Urothelium cell line (cell line): ENCODE data around the gene RGS3.
A peak's percentile ranks its signal among the peaks of the same experiment; 100 is the strongest.
"Not testable (repeated sequence)": the region's sequence is repeated elsewhere in the genome, so short reads cannot be mapped to it uniquely, and the experiment has no call there.

Source experiments
- DNase-seq: peaks from one replicate; pipeline ENCODE4 v3.0.0; 2011; ENCODE audit warnings: low spot score, mixed read lengths
- FAIRE-seq: peaks from 2 replicates; lab custom pipeline; 2011; peaks lifted over from hg19 to GRCh38; lab: Jason Lieb, UNC

The RGS3 gene

DNA sequence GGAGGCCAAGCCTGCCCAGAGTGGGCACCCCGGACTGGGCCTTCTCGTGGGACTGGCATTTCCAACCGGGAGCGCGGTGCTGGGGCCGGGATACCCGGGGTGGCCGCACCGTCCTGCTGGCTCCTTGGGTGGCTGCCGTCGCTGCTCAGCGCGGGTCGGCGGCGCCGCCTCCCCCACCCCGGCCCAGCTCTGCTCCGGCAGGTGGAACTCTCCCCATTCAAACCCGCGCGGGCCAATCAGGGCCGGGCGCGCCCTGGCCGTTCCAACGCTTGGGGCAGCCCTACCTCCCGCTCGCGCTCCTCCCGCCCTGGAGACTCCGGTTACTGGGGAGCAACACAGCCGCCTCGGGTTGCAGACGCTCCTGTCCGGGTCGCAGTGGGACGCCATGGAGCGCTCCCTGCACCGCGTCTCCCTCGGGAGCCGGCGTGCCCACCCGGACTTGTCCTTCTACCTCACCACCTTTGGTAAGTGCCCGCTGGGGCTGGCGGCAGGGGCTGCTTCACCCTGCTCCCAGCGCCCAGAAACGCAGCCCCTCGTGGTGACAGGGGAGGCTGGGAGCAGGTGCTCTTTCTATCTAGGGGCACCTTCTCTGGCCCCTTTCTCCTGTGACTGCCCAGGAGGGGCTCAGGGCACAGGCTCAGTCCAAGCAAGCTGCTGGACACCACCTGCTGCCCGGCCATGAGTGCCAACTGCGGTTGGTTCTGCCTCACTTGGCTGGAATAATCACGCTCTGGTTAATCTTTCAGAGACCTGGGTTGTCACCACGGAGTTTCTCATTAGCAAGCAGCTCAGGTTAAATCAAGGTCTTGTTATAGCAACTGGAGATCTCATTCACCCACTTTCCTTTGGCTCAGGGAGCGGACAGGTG is at the start of gene RGS3:
Gene RGS3 (plus strand): TSS at position 310 of the 868 bp plus-strand sequence. CDS start 76 bp downstream, at position 386.
- FAIRE-seq (no peak), DNase-seq (peak; percentile 57)

DNA sequence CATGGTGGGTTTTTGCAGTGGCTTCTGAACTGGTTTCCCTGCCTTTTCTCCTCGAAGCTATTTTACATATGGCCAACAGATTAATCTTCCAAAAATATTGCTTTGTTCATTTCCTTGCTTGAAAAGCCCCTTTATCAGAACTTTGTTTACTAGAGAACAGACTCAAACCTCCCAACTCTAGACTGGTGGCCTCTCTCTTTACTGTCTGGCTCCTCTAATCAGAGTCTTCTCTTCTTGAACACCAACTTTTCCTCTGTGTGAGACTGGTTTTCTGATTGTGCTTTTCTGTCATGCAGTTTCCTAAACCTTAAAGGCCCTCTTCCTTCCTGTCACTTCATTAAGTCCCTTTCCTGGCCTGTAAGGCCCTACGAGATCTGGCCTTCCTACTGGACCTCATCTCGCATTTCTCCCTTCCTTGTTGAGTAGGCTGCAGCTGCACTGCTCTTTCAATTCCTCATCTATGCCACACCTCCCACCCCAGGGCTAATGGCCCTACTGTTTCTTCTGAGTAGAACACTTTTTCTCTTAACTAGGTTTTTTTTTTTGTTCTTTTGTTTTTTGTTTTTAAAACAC is 47.3 kb upstream of the RGS3 start:
- FAIRE-seq: no peak
- no peak for DNase-seq

DNA sequence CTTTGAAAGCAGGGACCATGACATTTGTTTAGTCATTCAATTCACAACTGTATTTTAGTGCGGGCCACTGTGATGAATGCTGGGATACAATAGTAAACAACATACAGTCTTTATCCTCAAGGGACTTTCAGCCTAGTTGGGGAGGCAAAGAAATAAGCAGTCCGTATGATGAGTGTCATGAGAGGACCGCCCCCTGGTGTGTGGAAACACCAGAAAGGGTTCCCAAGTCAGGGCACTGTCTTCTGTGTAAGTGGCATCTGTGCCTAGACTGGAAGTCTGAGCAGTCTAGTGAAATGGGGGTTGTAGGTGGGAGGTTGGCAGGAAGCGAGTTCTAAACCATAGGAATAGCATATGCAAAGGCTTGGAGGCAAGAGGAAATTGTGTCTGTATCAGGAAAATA is 46.2 kb upstream of the RGS3 start:
- DNase-seq (no peak), FAIRE-seq (no peak)

DNA sequence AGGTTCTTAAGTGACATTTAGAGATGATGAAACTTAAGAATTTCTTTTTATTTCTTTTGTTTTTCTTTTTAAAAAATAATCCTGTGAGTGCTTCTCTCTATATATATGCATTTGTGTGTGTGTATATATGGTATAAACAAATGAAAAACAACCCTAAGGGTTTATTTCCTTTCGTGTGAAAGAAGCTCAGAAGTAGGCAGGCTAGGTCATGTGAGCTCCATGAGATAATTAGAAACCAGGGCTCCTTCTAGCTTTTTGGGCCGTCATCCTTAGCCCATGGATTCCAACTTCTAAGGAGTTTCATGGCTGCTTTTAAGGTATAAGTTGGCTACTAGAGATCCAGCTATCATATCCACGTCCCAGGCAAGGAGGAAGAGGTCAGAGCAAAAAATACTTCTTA is 41.8 kb upstream of the RGS3 start:
- DNase-seq (no peak), FAIRE-seq (no peak)

DNA sequence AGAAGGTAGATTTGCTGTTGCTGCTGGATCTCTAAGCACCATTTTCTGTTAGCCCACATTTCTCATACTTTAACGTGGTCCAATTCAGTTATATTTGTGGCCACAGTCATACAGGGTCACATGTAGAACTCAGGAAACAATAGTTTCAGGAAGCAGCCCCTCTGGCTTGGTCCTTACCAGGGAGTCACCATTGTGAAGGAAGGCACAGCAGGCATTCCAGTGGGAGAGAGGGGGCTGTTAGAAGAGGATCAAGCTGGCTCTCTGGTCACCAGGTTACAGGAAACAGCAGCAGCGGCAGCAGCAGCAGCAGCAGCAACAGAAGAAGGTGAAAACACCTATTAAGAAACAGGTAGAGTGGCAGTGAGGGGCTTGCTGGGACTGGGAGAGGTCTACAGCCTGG is 38.5 kb upstream of the RGS3 start:
- FAIRE-seq: no peak
- DNase-seq: no peak

DNA sequence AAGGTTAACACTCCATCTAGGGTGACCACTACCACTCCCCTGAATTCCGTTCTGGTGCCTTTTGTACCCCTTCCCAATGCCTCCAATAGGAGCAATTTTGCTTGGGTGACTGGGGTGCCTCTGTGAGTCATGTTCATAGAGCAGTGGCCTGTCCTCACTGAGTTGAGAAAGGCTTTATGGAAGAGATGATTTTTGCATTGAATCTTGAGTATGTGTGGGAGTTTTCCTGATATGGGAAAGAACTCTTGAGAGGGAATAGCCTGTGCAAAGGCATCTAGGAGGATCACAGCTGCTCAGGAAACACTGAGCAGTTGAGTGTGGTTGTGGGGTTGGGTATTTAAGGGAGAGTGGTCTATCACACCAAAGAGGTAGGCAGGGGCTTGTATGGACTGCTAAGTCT is 36.8 kb upstream of the RGS3 start:
- FAIRE-seq (no peak), DNase-seq (no peak)

DNA sequence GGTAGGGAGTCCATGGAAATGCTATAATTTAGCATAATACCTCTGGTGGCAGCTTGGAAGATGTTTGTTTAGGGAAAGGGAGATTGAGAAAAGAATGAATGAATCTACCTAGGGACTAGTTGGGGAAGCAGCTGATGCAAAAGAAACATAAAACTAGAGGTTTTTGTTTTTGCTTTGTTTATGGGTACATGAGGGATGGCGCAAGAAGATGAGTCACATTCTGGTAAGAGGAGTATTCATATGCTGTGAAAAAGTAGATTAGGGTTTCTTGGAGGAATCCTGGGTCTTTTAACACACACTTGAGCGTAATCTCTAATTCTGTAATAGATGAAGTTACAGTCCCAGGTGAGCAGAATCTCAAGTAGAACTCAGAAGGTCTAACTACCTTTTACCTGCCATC is 35.9 kb upstream of the RGS3 start:
- no peak for FAIRE-seq
- no peak for DNase-seq

DNA sequence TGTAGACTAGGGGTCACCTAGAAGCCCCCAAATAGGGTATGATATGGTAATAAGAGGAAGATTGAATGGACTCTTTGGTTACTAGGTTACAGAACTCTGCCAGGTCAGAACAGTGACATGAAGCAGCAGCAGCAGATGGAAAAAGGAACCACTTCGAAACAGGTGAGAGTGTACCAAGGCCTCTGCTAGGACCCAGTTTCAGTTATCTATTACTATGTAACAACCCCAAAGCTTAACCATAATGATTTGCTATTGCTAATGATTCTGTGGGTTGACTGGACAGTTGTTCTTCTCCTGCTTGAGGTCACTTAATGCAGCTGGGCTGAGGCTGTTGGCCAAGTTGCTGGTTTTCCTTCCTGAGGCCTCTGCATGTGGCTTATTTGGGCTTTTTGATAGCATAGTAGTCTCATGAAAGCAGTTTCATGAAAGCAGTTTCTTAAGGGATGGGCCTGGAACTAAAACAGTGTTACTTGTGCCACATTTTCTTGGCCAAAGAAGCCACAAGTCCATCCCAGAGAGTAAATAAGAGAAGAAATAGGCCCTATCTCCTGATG is 35.4 kb upstream of the RGS3 start:
- no peak for DNase-seq
- FAIRE-seq: no peak

DNA sequence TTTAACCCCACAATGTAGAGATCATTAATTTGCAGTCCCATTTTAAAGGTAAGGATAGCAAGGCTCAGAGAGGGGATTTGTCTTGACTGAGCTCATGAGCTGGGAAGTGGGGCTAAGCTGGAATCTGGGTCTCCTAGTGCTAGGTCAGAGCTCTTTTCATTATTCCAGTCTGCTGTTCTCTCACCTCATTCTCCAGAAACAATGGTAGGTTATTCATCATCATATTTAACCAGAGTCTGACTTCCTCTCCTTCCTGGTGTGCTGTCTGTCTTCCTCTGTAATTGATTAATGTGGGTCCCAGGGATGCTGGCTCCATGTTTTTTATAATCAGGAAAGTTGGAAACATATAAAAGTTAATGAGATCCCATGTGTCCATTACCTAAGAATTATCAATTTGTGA is 32.3 kb upstream of the RGS3 start:
- DNase-seq (no peak), FAIRE-seq (no peak)

DNA sequence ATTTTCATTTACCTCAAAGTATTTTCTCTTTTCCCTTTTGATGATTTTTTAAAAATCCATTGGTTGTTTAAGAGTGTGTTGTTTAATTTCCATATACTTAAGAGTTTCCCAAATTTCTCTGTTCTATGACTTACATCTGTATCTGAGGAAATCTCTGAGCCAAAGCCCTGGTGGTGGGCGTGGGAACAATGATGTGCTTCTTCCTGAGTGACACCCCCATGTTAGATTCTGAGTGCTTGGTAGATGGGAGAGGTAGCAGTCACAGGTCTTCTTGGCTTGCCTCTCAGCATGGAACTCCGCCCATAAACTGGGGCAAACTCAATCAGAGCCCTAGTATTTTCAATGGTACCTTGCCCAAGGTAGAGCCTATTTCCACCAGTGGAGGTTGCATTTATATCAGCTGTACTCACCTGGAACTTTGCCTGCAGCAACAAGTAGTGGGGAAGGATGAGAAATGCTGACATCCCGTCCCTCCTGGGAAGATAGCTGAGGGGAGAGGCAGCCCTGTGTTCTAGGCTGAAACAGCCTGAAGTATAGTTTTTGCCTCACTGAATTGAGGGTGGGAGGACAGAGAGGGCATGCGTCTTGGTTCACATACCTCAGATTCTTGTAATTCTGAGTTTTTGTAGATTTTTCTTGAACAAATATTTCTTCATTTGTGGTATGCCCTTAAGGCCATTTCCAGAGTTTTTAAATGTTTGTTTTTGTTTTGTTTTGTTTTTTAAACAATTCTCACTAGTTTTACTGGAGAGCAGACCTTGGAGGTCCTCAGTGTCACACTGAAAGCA is 26.6 kb upstream of the RGS3 start:
- DNase-seq (no peak), FAIRE-seq (no peak)

DNA sequence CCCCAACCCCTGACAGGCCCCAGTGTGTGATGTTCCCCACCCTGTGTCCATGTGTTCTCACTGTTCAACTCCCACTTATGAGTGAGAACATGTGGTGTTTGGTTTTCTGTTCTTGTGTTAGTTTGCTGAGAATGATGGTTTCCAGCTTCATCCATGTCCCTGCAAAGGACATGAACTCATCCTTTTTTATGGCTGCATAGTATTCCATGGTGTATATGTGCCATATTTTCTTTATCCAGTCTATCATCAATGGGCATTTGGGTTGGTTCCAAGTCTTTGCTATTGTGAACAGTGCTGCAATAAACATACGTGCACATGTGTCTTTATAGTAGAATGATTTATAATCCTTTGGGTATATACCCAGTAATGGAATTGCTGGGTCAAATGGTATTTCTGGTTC is 25.8 kb upstream of the RGS3 start:
- DNase-seq, FAIRE-seq: not testable (repeated sequence)

DNA sequence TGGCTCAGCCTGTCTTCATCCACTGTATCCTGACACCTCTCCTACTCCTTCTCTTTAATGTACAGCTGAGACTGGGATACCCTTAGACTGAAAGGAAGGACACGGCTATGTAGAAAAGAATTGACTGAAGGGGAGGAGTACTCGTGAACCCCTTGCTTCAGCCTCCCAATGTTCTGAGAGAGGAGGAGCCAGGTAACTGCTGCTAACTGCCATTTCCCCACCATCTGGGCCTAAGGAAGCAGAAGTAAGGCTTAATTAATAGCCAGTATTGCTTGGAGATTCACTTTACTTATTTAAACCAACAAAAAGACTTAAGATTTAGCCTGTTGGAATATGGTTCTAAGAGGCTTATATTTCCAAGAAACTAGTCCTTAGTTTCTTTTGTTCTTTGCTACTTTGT is 18.8 kb upstream of the RGS3 start:
- no peak for FAIRE-seq
- DNase-seq: no peak

DNA sequence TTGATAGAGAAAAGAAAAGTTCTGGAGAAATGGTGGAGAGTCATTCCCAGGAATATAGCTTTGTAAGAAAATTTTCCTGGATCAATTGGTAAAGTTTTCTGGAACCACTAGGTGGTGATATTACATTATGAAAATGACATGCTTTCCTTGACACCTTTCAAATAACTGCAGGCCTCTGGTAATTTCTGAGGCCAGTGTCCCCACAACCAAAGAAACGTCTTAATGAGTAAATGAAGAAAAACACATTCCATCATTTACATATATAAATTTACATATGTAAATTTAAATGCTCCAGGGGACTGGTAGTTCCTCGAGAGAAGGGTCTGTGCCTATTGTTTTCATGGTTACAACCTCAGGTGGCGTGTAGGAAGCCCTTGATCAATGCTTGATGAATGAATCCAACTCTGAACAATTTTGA is 17.2 kb upstream of the RGS3 start:
- FAIRE-seq: no peak
- DNase-seq: peak; percentile 49

DNA sequence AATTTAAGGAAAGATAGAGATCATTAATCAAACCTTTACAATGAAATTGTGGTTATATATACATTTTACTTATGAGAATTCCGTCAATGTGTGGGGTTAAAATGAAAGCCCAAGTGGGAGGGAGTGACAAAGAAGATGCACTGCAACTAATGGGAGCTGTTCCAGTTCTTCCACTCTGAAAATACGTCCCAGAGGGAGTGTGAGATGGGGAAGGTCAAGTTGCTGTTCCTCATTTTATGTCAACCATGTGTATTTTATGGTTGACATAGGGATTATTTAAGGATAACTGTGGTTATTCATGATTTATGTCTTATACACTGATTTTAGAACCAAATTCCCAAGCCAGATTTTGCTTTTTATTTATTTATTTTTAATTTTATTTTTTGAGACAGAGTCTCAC is 14.2 kb upstream of the RGS3 start:
- FAIRE-seq (no peak), DNase-seq (no peak)

DNA sequence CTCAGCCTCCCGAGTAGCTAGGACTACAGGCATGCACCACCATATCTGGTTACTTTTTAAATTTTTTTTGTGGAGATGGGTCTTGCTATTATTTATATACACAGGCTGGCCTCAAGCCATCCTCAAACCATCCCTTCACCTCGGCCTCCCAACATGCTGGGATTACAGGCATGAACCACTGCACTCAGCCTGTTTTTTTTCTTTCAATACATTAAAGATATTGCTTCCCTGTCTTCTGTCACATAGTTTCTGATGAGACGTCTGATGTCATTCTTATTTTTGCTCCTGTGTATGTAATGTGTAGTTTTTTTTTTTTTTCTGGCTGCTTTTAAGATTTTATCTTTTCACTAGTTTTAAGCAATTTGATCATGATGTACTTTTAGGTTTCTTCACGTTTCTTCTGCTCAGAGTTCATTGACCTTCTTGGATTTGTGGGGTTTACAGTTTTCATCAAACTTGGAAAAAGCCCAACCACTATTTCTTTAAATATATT is 11.4 kb upstream of the RGS3 start:
- FAIRE-seq (no peak), DNase-seq (no peak)

DNA sequence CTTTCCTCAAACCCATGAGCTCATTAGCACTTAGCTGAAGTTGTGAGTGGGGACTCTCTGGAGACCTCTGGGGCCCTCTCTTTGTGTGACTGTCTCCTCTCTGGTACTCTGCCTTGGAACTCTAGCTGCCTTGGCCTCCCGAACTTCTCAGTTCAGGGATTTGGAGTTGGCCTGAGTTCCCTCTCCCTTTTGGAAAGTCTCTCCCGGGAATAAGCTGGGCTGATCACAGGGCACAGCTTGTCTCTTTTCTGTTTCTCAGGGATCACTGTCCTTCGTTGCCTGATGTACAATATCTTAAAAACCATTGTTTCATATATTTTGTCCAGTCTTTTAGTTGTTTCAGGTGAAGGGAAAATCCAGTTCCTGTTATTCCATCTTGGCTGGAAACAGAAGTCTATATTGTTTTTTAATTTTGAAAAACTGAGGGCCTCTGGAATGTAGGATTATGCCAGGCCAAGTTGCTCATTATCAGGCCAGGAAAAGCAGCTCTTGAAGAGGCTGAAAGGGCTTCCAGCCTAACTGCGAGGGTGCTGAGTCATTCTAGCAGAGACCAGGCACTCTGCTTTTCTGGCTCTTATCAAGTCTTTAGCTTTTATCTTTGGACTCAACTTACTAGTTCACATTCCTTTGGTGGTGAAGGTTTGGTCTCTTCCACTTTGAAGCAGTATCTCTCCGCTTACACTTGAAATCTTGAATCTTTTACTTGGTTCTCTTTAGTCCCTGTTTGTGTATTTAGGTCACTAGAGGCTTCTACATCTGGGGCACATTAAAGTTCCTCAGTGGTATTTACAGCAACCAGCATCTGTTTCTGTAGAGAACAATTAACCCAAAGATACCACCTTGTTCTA is 8.4 kb upstream of the RGS3 start:
- no peak for FAIRE-seq

DNA sequence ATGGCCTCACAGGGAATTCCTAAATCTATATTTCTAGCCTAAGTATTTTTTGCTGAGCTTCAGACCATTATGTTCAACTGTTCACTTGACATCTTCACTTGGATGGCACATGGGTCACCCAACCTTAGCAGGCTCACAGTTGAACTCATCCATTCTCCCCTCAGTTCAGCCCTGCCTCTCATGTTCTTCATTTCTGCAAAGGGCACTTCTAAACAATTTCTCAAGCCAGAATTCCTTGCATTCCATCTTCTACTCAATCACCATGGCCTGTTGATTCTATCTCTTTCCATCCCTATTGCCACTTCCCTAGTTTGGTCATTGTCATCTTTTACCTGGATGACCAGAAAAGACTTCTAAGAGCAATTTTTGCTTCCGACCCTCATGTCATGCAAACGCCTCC is 7.3 kb upstream of the RGS3 start:
- no peak for DNase-seq
- FAIRE-seq: no peak

More for the DNA sequence above, 8.4 kb upstream of the RGS3 start:
- DNase-seq: peak; percentile 40

DNA sequence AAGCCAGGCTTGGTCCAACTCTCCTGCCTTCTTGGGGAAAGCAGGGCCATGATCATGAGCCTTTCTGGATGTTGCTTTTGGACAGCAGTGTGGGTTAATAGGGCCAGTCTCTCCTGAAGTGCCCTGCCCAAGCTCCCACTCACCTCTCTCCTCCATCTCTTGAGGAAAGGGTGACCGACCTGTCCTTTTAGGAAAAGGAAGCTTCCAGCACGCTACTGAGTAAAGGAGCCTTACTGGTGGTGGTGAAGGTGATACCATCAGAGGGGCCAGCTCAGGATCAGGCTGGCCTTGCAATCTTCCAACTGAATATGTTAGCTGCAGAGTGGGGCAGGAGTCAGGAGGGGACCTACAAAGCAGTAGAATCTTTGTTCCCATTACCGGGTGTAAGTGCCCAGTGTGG is 2.2 kb upstream of the RGS3 start:
- FAIRE-seq (no peak), DNase-seq (no peak)

DNA sequence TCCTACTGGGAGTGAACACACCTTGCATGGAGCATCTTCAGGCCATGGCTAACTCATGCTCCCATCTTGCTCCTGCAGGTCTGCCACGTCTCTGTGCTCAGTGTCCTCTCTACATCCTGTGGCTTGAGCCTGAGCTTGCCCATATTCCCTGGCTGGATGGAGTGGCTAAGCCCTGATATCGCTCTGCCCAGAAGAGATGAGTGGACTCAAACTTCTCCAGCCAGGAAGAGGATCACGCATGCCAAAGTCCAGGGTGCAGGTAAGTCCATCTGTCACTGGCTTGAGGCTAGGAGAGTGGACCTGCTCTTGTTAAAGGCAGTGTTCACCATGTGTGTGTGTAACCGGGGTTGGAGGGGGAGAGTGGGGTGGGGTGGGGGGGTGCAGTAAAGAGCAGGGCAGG is 1.6 kb upstream of the RGS3 start:
- FAIRE-seq: no peak
- DNase-seq: no peak

DNA sequence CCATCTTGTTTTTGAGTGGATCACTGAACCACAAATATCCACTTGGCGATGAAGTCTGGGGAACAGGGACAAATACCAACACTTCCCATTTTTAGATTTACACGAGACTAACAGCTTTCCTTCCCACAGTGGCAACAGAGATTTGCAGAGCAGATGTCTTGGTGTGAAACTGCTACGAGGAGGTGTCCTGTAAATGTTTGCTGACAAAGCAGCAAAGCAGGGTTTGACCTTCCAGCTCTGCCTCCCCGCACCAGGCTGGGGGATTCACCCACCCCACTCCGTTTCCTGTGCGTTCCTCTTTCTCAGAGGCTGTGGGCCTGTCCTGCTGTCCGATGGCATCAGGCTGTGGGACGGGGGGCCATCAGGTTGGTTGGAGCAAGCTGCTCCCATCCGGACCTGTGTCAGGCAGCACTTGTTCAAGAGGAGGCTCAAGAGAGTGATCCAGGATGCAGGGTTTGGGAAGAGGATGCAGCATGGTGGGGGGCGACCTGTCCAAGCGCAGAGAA is 693 bp upstream of the RGS3 start:
- DNase-seq (no peak), FAIRE-seq (no peak)
